OCI-LY1 (cell line): Measurements from ENCODE around the gene PRKCA.

Experiments used
- H2AFZ ChIP-seq: fragments of 200-600 bp; sonication (generic), shearing (Covaris generic); 2 replicates; pipeline ENCODE4 v1.6.0; 2014; ENCODE audit warnings: antibody characterized with exemption, mild to moderate bottlenecking, low read length
- H3F3A ChIP-seq: fragments of 200-600 bp; sonication (generic), shearing (Covaris generic); 2 replicates; pipeline ENCODE4 v1.6.0; 2014; ENCODE audit warnings: mild to moderate bottlenecking, antibody characterized with exemption, low read length, moderate library complexity; ENCODE audit not compliant: insufficient read depth
- H3K27ac ChIP-seq: fragments of 200-600 bp; sonication (generic); 2 replicates; pipeline ENCODE4 v1.5.1; 2014; ENCODE audit warnings: low read length, mixed run types, mild to moderate bottlenecking, low read depth; ENCODE audit not compliant: poor library complexity, severe bottlenecking
- H3K27me3 ChIP-seq: fragments of 200-600 bp; sonication (generic); 2 replicates; pipeline ENCODE4 v1.6.0; 2014; ENCODE audit warnings: antibody characterized with exemption, mild to moderate bottlenecking, low read length, moderate library complexity; ENCODE audit not compliant: insufficient read depth
- H3K36me3 ChIP-seq: fragments of 200-600 bp; sonication (generic); 2 replicates; pipeline ENCODE4 v1.6.1; 2014; ENCODE audit warnings: mild to moderate bottlenecking, antibody characterized with exemption, low read length, moderate library complexity, mixed read lengths; ENCODE audit not compliant: insufficient read depth
- H3K4me1 ChIP-seq: fragments of 200-600 bp; sonication (generic); 2 replicates; pipeline ENCODE4 v1.5.1; 2014; ENCODE audit warnings: mild to moderate bottlenecking, low read length, moderate library complexity; ENCODE audit not compliant: insufficient read depth, severe bottlenecking
- H3K4me2 ChIP-seq: fragments of 200-600 bp; sonication (generic), shearing (Covaris generic); 2 replicates; pipeline ENCODE4 v1.6.1; 2014; ENCODE audit warnings: low read length
- H3K4me3 ChIP-seq: fragments of 200-600 bp; sonication (generic); 2 replicates; pipeline ENCODE4 v1.5.1; 2014; ENCODE audit warnings: low read length, low read depth, mild to moderate bottlenecking, mixed read lengths; ENCODE audit not compliant: poor library complexity, severe bottlenecking
- H3K79me2 ChIP-seq: fragments of 200-600 bp; shearing (Covaris generic); 2 replicates; pipeline ENCODE4 v1.6.1; 2016; ENCODE audit warnings: mixed run types, low read length, mixed read lengths; ENCODE audit not compliant: insufficient read depth
- H3K9ac ChIP-seq: fragments of 200-600 bp; sonication (generic), shearing (Covaris generic); 2 replicates; pipeline ENCODE4 v1.6.1; 2014; ENCODE audit warnings: mild to moderate bottlenecking, low read length, mixed read lengths
- H3K9me2 ChIP-seq: fragments of 200-600 bp; sonication (generic), shearing (Covaris generic); 2 replicates; pipeline ENCODE4 v1.6.1; 2014; ENCODE audit warnings: low read depth, mild to moderate bottlenecking, low read length, mixed read lengths
- H3K9me3 ChIP-seq: fragments of 200-600 bp; shearing (Covaris generic); 2 replicates; pipeline ENCODE4 v1.6.1; 2014; ENCODE audit warnings: low read length, mixed read lengths
- H4K20me1 ChIP-seq: fragments of 200-600 bp; sonication (generic), shearing (Covaris generic); 2 replicates; pipeline ENCODE4 v1.6.0; 2016; ENCODE audit warnings: mild to moderate bottlenecking, low read length; ENCODE audit not compliant: insufficient read depth
- CTCF ChIP-seq: fragments of 200-600 bp; sonication (generic), shearing (Covaris generic); IDR thresholded peaks from 2 replicates; pipeline ENCODE4 v1.5.1; 2017; ENCODE audit warnings: mild to moderate bottlenecking, antibody characterized with exemption, low read length, moderate library complexity, mixed read lengths
- EZH2 ChIP-seq: fragments of 200-600 bp; sonication (generic), shearing (Covaris generic); IDR thresholded peaks from 2 replicates; pipeline ENCODE4 v1.8.0; 2017; ENCODE audit warnings: borderline replicate concordance, mixed run types, mild to moderate bottlenecking, antibody characterized with exemption, low read length, moderate library complexity, mixed read lengths

The PRKCA gene

GRCh38 chr17:66764506-66764905, 462.1 kb downstream of the PRKCA start:
- Histone ChIP-seq H2AFZ (no peak overlapping the region), H3K4me1 (peaks cover 8% of the 10 kb centered on the region), H3K4me2 (no peak overlapping the region), H3K4me3 (no peak overlapping the region), H3K9me2 (no peaks in the 10 kb centered on the region), H3K79me2 (no peaks in the 10 kb centered on the region), H4K20me1 (no peaks in the 10 kb centered on the region), H3K36me3 (no peaks in the 10 kb centered on the region), H3K9ac (no peak overlapping the region), H3F3A (no peaks in the 10 kb centered on the region), H3K27ac (no peak overlapping the region), H3K27me3 (no peaks in the 10 kb centered on the region), H3K9me3 (no peaks in the 10 kb centered on the region)
- TF ChIP-seq CTCF (no peak), EZH2 (no peak)

- H3K9ac ChIP-seq: no peak overlapping the region
- H3K27ac ChIP-seq: no peak overlapping the region
- H4K20me1 ChIP-seq: no peaks in the 10 kb centered on the region
- no peaks in the 10 kb centered on the region for H3K27me3 ChIP-seq
- no peak overlapping the region for H3K4me3 ChIP-seq
- no peak overlapping the region for H2AFZ ChIP-seq
- peaks cover 8% of the 10 kb centered on the region for H3K4me1 ChIP-seq
- no peaks in the 10 kb centered on the region for H3K9me2 ChIP-seq
- no peaks in the 10 kb centered on the region for H3F3A ChIP-seq
- H3K79me2 ChIP-seq: no peaks in the 10 kb centered on the region
- H3K4me2 ChIP-seq: no peak overlapping the region
- TF ChIP-seq EZH2: no peak
- TF ChIP-seq CTCF: no peak
- H3K9me3 ChIP-seq: no peaks in the 10 kb centered on the region
- H3K36me3 ChIP-seq: no peaks in the 10 kb centered on the region
Observed at GRCh38 chr17:66767154-66767933, 464.9 kb downstream of the PRKCA start.

GRCh38 chr17:66769911-66770310, 467.5 kb downstream of the PRKCA start:
- Histone ChIP-seq H3K4me1 (peaks cover 24% of the 10 kb centered on the region), H3K27me3 (no peaks in the 10 kb centered on the region), H3K9me2 (no peaks in the 10 kb centered on the region), H3K4me3 (no peak overlapping the region), H3K27ac (no peak overlapping the region), H4K20me1 (no peaks in the 10 kb centered on the region), H2AFZ (no peak overlapping the region), H3K4me2 (no peak overlapping the region), H3F3A (no peaks in the 10 kb centered on the region), H3K36me3 (0 out of 2 replicates have a peak, but pooled peaks cover 3% of the 10 kb centered on the region), H3K79me2 (no peaks in the 10 kb centered on the region), H3K9me3 (no peaks in the 10 kb centered on the region), H3K9ac (no peak overlapping the region)
- no peak for TF ChIP-seq CTCF
- no peak for TF ChIP-seq EZH2
